Erythroblast (primary cell): Measurements from ENCODE around the gene KIF21B.

Source experiments
- DNase-seq, 2 experiments: peaks; one replicate each; lab custom pipeline; 2025; lab: John Stamatoyannopoulos, UW
- GATA1 ChIP-seq: IDR thresholded peaks from 2 replicates; pipeline ENCODE4 v1.6.1; 2011; ENCODE audit warnings: low read depth, mild to moderate bottlenecking, control low read depth, low read length, moderate library complexity
- POLR2A ChIP-seq: IDR thresholded peaks from 2 replicates; pipeline ENCODE4 v1.6.1; 2011; ENCODE audit warnings: mild to moderate bottlenecking, low read length

KIF21B gene, protein sequence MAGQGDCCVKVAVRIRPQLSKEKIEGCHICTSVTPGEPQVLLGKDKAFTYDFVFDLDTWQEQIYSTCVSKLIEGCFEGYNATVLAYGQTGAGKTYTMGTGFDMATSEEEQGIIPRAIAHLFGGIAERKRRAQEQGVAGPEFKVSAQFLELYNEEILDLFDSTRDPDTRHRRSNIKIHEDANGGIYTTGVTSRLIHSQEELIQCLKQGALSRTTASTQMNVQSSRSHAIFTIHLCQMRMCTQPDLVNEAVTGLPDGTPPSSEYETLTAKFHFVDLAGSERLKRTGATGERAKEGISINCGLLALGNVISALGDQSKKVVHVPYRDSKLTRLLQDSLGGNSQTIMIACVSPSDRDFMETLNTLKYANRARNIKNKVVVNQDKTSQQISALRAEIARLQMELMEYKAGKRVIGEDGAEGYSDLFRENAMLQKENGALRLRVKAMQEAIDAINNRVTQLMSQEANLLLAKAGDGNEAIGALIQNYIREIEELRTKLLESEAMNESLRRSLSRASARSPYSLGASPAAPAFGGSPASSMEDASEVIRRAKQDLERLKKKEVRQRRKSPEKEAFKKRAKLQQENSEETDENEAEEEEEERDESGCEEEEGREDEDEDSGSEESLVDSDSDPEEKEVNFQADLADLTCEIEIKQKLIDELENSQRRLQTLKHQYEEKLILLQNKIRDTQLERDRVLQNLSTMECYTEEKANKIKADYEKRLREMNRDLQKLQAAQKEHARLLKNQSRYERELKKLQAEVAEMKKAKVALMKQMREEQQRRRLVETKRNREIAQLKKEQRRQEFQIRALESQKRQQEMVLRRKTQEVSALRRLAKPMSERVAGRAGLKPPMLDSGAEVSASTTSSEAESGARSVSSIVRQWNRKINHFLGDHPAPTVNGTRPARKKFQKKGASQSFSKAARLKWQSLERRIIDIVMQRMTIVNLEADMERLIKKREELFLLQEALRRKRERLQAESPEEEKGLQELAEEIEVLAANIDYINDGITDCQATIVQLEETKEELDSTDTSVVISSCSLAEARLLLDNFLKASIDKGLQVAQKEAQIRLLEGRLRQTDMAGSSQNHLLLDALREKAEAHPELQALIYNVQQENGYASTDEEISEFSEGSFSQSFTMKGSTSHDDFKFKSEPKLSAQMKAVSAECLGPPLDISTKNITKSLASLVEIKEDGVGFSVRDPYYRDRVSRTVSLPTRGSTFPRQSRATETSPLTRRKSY (N-terminal part only)

GRCh38 chr1:201023517-201023902 is at the start of gene KIF21B:
Gene KIF21B (minus strand): TSS chr1:201023714. CDS start chr1:201023383, 331 bp downstream.
- TF ChIP-seq POLR2A (no peak), GATA1 (no peak)
- peak; percentile 44 for DNase-seq

GRCh38 chr1:201072922-201073321 is 49.4 kb upstream of the KIF21B start:
- TF ChIP-seq POLR2A = no peak
- no peak for TF ChIP-seq GATA1
- no peak for DNase-seq

DNA sequence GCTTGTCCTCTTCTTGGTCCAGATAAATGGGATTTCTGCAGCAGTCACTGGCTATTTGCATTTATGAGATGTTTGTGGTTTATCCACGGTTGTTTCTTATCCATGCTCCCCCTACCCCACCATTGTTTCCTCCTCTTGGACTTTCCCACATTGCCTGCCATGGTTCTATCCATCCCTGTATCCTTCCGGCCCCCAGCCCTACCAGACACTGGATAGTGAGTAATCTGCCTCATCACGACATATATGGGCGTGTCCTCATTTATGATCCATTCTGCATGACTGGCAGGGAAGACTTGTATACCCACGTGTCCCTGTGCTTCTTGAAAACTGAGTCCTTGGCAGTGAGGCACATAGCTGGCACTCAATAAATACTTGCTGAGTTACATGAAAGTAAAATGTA is 48.6 kb upstream of the KIF21B start:
- no peak for TF ChIP-seq GATA1
- TF ChIP-seq POLR2A = no peak
- DNase-seq = no peak

DNA sequence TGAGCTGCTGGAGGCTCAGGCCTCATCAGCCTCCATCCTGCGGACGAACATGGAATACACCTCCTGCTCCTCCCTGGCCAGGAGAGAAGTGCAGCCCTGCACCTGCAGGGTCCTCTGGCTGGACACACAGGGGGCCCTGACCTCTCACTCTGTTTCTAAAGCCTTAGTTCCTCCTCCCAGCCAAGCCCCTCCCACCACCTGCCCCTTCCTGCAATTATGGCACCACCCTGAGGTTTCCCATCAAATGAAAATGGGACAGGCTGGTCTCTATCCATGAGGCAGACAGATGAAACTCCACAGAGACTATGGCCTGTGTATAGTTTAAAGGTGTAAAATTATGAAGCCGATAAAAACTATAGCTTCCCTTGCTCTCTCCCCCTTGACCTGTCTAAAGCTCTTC is 46.1 kb upstream of the KIF21B start:
- no peak for TF ChIP-seq POLR2A
- TF ChIP-seq GATA1 = no peak
- no peak for DNase-seq

DNA sequence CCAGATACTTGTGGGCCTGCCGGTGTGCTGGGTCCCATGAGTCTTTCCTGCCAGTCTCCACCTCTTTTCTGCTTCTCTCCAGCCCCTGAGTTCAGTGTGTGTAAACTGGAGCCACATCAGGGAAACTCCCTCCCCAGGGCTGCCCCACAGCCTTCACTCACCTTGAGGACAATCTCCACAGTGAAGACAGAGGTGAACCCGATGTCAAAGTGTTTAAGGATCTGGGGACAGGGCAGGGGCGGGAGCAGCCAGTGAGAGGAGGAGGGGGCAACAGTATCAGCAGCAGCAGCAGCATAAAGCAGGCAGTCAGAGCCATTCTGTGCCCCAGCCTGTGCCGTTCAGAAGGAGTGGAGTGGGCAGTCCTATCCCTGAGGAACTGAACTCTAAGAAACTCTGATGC is 45.5 kb upstream of the KIF21B start:
- DNase-seq = no peak
- TF ChIP-seq GATA1 (no peak), POLR2A (no peak)

- no peak for DNase-seq
- no peak for TF ChIP-seq GATA1
- no peak for TF ChIP-seq POLR2A
These were observed 43.5 kb upstream of the KIF21B start for GRCh38 chr1:201066986-201067385.

GRCh38 chr1:201065686-201066085 is 42.2 kb upstream of the KIF21B start:
- DNase-seq = no peak
- TF ChIP-seq GATA1 (no peak), POLR2A (no peak)

GRCh38 chr1:201064806-201065205 is 41.3 kb upstream of the KIF21B start:
- no peak for TF ChIP-seq GATA1
- no peak for DNase-seq

DNA sequence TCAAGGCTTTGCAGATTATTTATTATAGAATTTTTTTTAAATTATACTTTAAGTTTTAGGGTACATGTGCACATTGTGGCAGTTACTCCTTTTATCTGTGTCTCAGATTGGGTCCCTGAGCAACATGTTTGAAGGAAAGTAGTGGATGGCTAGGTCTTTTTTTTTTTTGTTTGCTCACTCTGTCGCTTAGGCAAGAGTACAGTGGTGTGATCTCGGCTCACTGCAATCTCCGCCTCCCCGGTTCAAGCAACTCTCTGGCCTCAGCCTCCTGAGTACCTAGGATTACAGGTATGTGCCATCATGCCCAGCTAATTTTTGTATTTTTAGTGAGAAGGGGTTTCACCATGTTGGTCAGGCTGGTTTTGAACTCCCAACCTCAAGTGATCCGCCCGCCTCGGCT is 39.6 kb upstream of the KIF21B start:
- no peak for DNase-seq
- TF ChIP-seq GATA1 (no peak), POLR2A (no peak)

DNA sequence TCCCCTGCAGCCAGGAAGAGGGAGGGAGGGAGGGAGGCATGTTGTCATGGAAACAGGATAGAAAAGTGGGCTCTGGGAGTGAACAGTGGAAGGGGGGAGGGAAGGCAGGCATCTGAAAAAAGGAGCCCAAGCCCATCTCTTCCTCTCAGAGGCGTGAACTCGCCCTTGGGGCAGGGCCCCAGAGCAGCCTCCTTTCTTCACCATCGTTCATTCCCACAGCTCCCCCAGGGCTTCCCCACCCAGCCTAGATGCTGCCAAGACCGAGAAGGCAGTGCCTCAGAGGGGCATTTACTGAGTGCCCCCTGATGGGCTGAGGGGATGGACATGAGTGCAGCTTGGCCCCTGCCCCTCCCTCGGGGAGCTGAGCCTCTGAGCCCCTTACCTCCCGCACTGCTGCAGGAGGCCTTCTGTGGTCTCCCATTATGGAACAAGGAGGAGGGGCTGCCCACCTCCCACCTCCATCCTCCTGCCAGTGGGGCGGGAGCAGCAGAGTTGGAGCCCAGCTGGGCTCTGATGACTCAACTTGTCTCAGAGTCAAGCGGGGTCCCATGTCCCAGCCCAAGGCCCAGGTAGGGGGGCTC is 39.1 kb upstream of the KIF21B start:
- DNase-seq = no peak
- no peak for TF ChIP-seq GATA1
- TF ChIP-seq POLR2A = no peak

- no peak for TF ChIP-seq GATA1
- no peak for TF ChIP-seq POLR2A
- no peak for DNase-seq
These were observed 38.4 kb upstream of the KIF21B start for GRCh38 chr1:201061886-201062285.

GRCh38 chr1:201061049-201061448 is 37.5 kb upstream of the KIF21B start:
- TF ChIP-seq POLR2A (no peak), GATA1 (no peak)
- DNase-seq = no peak

- TF ChIP-seq POLR2A = no peak
- TF ChIP-seq GATA1 = no peak
- DNase-seq = no peak
These were observed 37.1 kb upstream of the KIF21B start for GRCh38 chr1:201060586-201060985.
